ENCODE data around the gene FBXO5.
"Not testable (repeated sequence)": the region's sequence is repeated elsewhere in the genome, so short reads cannot be mapped to it uniquely, and the experiment has no call there.

The FBXO5 gene

GRCh38 chr6:152982904-152983636 is at the start of gene FBXO5:
FBXO5 (minus strand) TSS chr6:152983041; CDS start chr6:152982959, 82 bp downstream.
- DNase-seq: peak; percentile 99

GRCh38 chr6:153032255-153032882 is 49.5 kb upstream of the FBXO5 start:
- DNase-seq: peak; percentile 34

GRCh38 chr6:153031335-153031955 is 48.6 kb upstream of the FBXO5 start:
- no peak for DNase-seq

GRCh38 chr6:153028963-153029362 is 46.1 kb upstream of the FBXO5 start:
- DNase-seq: no peak

GRCh38 chr6:153028286-153028685 is 45.4 kb upstream of the FBXO5 start:
- no peak for DNase-seq

- no peak for DNase-seq
These were observed 44.6 kb upstream of the FBXO5 start for GRCh38 chr6:153027480-153027879.

GRCh38 chr6:153024709-153025017 is 41.8 kb upstream of the FBXO5 start:
- DNase-seq: no peak

GRCh38 chr6:153023977-153024708 is 41.3 kb upstream of the FBXO5 start:
- peak; percentile 58 for DNase-seq

- DNase-seq: no peak
These were observed 35.5 kb upstream of the FBXO5 start for GRCh38 chr6:153018355-153018754.

- no peak for DNase-seq
These were observed 34.0 kb upstream of the FBXO5 start for GRCh38 chr6:153016846-153017245.

- no peak for DNase-seq
These were observed 32.3 kb upstream of the FBXO5 start for GRCh38 chr6:153015094-153015640.

GRCh38 chr6:153013438-153013837 is 30.6 kb upstream of the FBXO5 start:
- DNase-seq: no peak

GRCh38 chr6:153012856-153013255 is 30.0 kb upstream of the FBXO5 start:
- no peak for DNase-seq

- peak; percentile 73 for DNase-seq
These were observed 20.5 kb upstream of the FBXO5 start for GRCh38 chr6:153003366-153003690.

GRCh38 chr6:153002613-153003365 is 19.9 kb upstream of the FBXO5 start, which contains the start of gene MTRF1L:
MTRF1L (minus strand) TSS chr6:153002709; CDS start chr6:153002685, 24 bp downstream.
- DNase-seq: peak; percentile 98

GRCh38 chr6:153001767-153002612 is 19.1 kb upstream of the FBXO5 start:
- DNase-seq: no peak

GRCh38 chr6:153000790-153001189 is 17.9 kb upstream of the FBXO5 start:
- DNase-seq: not testable (repeated sequence)

GRCh38 chr6:153000243-153000642 is 17.4 kb upstream of the FBXO5 start:
- no peak for DNase-seq

- not testable (repeated sequence) for DNase-seq
These were observed 16.7 kb upstream of the FBXO5 start for GRCh38 chr6:152999538-152999937.

- DNase-seq: no peak
These were observed 11.0 kb upstream of the FBXO5 start for GRCh38 chr6:152993847-152994246.

GRCh38 chr6:152993431-152993830 is 10.6 kb upstream of the FBXO5 start:
- no peak for DNase-seq

GRCh38 chr6:152986978-152987377 is 4.1 kb upstream of the FBXO5 start:
- no peak for DNase-seq
